HG03342 (cell line): Measurements from ENCODE around the gene CPPED1.

Source experiments
- ATAC-seq: cut with Tn5 transposase; IDR thresholded peaks from one replicate; pipeline ENCODE4 v1.9.1; 2021; ENCODE audit warnings: mild to moderate bottlenecking, moderate library complexity; ENCODE audit not compliant: unreplicated experiment

CPPED1 gene

DNA sequence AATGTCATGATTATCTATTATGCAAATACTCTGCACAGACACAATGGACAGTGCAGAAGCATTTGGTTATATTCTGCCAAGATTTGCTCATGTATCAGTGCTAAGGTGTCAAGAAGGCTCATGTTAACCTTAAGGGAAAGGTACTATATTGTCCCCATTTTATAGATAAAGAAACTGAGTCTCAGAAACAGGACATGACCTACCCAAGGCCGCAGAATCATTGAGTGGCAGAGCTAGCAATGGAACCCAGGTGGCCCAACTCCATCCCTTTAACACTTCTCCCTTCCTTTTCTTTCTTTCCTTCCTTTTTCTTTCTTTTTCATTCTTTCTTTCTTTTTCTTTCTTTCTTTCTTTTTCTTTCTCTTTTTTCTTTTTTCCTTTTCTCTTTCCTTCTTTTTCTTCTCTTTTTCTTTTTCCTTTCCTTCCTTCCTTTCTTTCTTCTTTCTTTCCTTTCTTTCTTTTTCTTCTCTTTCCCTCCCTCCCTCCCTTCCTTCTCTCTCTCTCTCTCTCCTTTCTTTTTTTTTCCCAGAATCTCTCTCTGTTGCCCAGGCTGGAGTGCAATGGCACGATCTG, 149.8 kb downstream of the CPPED1 start:
- no peak for ATAC-seq

DNA sequence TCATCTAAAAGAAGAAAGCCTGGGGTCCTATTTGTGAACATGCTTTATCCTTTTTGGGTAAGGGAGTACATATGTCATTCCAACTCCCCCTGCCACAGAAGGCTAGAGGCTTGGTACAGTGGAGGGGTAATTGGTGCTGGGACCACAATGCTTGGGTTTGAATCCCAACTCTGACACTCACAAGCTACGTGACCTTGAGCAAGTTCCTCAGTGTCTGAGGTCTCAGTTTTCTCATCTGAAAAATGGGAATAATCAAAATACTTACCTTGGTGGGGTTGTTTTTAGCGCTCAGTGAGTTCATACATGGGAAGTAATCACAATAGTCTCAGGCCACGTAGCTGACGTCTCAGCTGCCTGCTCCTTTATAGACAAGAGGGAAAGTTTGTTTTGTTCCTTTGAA, 150.8 kb downstream of the CPPED1 start:
- no peak for ATAC-seq

DNA sequence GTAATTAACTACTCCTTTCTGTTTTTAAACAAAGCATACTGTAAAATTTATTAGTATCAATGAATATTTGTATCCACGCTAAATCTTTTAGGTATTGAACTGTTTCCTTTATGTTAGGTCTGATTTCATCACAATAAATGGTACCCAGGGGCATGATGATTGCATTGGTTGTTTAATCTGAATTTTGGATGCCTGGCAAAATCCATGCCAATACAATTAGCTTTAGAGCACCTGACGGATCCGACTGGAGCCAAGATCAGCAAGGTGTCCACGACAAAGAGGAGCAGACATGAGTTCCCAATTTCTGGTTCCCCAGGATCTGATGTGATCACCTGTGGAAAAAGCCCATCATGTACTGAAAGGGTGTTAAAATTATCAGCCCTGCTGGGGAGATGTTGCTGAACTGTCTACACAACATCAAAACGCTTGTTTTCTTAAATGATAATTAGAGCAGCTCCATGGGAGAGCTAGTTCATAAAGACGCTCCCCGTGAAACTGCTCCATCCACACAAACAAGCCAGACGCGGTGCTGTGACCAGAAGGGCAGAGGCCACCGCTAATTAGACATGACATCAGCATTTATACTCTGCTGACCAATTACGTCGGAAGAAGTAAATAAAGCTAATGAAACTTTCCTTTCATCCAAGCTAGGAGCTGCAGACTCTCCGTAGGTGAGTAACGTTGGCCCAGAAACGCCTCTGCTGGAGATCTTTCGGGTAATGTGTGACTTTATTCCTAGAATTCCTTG, 151.7 kb downstream of the CPPED1 start:
- ATAC-seq: no peak

DNA sequence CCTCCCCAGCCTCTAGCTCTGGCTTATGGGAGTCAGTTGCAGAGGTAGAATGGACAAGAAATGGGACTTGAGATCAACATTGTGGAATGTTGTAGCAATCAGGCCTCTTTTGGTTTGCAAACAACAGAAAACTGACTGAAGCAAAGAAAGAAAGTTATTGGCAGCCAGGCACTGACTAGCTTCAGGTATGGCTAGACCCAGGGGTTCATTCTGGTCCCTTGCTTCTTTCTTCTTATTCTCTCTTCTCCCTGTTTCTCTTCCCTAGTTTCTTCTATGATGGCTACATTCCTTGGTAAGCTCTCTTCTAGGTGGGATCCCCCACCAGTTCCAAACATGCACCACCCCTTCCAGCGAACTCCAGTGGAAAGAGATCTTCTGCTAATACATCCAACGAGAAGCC, 154.3 kb downstream of the CPPED1 start:
- ATAC-seq: no peak

DNA sequence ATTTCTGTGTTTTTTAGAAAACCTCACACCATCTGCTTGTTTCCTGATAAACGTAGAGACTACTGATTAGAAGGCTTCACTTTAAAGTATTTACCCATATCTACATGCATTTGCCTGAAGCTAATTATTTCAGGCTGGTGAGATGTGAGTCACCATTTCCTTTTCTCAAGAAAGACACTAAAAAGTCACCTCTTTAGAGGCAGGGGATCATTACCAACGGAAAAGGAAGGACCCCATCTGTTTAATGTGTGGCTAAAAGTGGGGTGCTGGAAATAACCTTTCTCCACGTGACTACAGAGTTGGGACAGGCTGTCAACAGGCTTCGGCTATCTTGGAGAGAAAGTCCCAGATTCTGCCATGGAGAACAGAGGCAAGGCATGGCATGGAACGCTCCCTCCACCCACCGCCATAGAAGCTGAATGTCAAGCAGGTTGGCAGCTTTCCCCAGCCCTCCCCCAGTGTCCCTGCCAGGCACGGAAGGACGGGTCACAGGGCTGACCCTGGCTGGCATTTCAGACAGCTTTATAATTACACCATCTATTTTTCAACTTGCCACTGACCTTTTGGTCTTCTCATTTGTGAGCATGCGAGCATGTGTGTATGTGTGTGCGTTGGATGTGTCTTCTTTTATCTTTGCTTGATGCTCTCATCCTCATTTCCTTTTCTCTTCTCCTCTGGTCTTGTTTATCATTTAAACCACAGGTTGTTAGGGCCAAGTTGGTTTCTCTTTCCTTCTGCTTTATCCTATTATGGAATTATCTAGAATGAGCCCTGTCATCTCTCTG, 157.0 kb downstream of the CPPED1 start:
- ATAC-seq: no peak

DNA sequence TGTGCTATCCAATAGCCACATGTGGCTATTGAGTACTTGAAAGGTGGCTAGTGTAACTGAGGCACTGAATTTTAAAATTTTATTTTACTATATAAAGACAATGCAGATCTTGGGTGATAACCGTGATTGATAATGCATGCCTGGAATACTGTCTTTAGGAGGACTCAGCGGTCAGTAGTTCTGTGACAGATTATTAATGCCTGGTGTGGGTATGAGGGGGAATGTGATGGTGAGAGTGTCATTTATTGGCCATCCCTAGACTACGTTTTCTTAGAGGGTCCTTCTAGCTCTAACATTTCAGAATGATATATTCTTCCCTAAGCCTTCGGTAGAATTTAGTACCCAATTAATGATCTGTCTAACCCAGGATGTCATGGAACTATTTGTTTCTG, 157.6 kb downstream of the CPPED1 start:
- no peak for ATAC-seq

DNA sequence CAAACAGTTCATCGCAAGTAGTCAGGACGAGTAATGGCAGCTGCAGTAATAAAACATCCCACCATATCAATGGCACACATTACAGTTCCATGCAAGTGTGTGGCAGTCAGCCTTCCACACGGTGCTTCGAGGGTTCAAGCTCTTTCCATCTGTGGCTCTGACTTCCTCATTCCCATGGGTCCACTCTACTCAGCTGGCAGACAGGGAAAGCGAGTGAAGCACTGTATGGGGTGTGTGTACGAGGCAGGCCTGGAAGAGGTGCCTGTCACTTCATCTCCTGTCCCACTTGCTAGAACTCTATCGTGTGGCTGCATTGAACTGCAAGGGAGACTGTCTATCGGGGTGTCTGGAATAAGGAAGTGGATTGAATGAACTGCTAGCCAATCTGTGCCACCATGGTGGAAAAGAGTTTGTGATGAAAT, 160.6 kb downstream of the CPPED1 start:
- no peak for ATAC-seq

DNA sequence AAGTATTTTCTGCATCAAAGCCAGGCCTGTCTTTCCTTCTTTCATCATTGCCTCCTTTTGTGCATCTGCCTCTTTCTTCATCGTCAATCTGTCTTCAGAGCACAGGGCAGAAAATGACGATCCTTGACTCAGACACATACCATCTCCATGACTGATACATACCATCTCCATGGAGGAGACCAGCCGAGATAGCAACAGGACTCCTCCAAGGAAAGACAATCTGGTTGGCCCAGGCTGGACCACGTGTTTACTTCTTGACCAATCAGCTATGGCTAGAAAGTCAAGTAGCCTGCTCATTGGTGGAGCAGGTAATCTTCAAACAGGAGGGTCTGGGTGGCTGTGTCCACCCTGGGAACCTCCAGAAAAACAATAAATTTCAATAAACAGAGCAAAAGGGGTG, 164.6 kb downstream of the CPPED1 start:
- no peak for ATAC-seq

DNA sequence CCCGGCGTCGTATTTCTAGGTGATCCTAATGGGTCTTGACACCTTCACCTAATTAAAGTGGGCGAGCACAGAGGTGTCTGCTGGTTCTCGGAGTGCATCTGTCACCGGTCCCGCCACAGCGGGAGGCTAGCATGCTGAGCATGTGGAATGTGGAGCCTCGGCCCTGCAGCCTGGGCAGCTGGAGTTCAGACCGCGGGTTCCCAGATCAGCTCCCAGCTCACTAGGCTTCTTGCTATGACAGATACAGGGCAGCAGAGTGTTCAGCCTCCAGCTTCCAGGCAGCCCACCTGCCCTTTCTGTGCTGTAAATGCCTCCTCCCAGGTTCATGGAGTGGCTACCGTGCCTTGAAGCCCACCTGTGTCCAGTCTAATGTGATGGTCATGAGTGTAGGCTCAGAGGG, 166.7 kb downstream of the CPPED1 start:
- no peak for ATAC-seq

DNA sequence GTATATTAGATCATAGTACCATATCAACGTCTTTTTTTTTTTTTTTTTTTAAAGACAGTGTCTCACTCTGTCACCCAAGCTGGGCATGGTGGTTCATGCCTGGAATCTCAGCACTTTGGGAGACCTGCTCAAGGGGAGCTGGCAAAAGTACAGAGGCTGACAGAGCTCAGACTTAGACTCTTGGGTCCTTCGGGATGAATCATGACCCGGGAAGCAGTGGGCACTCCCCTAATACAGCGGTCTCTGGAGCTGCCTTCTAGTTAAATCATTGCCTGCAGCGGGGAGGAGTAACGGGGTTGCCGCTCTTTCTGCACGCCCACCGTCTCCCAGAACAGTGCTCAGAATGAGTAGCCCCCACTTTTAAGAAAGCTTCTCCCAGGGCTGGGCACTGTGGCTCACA, 174.4 kb downstream of the CPPED1 start:
- ATAC-seq: no peak

DNA sequence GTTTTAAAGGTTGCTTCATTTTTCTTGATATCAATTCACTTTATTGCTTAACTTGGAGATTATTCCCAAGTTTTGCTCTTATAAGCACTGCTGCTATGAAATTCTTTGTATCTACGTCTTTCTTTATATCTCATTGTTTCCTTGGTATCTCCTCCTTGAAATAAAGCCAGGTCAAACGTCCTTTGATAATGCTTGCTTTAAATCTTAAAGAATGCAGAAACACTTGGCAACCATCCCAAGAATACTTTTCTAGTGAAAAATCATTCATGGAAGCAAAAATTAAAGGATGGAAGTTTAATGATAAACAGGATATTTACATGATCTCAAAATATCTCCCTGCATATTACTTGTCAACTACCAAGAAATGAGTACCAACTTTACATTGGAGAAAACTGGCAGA, 175.2 kb downstream of the CPPED1 start:
- no peak for ATAC-seq

DNA sequence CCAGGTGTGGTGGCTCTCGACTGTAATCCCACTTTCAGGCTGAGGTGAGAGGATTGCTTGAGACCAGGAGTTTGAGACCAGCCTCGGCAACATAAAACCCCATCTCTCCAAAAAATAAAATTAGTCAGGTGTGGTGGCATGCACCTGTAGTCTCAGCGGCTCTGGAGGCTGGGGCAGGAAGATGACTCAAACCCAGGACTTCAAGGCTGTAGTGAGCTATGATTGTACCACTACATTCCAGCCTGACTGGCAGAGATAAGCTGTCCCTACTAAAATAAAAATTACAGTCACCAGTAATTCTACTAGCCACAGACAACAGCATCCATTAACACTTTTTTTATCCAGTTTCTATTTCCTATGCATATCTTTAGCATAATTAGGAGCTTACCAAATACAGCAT, 176.3 kb downstream of the CPPED1 start:
- ATAC-seq: no peak

DNA sequence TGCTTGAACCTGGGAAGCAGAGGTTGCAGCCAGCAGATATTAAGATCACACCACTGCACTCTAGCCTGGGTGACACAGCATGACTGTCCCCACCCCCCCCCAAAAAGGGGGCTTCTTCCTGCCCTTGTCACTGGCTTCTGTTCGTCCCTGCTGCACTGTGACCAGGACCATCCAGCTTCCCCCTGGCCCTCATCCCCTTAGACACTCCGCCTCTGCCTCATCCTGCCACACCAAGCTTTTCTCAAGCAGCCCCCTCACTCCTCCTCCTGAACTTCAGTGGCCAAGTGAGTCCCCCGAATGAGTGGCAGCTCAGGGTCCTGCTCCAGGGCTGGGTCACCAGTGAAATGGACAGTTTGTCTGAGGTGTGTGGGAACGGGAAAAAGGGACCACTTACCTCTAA, 177.3 kb downstream of the CPPED1 start:
- ATAC-seq: no peak

DNA sequence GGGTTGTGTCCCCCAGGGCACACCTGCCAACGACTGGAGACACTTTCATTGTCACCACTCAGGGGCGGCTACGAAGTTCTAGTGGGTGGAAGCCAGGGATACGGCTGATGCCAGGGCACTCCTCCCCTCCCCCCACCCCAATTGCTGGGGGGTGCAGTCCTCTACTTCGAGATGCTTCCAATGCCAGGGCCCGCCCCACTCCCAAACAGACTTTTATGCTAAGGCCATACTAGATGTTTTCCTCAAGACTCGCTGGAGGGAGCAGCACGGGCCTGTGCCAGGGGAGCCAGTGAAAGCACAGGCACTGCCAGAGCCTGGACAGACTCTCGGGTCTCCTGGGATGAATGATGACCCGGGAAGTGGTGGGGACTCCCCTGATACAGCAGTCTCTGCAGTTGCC, 178.0 kb downstream of the CPPED1 start:
- no peak for ATAC-seq

DNA sequence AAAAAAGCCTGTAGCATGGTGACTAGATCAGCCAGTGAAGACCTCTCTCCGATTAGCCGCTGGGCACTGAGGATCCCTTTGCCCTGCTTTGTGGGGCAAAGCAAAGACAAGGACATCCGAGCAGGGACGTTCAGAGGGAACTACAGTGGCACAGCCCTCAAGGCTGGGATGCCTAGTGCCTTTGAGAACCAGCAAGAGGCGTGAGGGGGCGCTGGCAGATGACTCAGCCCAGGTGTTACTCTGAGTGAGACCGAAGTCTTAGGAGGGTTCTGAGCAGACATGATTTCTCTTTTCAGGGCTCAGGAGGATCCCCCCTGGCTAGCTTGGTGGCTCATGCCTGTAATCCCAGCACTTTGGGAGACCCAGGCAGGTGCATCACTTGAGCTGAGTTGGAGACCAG, 178.6 kb downstream of the CPPED1 start:
- no peak for ATAC-seq

DNA sequence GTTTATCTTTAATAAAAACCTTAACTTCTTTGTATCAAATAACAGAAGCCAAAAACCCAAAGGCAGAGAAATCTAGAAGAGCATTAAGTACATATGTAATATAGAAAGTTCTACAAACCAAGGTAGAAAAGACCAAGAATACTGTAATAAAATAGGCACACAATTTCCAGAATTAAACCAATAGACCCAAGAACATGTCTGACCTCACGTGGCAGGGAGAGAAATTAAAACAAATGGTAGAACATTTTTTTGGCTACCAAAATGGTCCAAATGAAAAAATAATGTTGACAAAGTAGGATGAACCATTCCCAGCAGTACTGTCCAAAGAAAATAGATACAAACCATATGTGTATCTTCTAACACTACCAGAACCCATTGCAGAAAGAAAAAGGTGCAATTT, 183.5 kb downstream of the CPPED1 start:
- ATAC-seq: no peak

DNA sequence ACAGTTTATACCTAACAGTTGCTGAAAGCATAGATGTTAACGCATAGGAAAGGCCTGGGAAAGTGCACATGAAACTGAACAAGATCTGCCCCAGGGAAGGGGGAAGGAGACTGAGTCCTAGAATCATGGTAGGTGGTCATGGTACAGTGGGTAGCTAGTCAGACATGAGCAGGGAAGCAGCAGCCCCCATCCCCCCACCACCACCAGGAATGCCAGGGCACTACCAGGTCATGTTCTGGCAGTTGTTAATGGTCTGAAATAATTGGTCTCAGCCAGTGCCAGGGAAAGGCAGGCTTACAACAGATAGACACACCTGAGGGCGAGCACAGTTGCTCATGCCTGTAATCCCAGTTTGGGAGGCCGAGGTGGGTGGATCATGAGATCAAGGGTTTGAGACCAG, 185.2 kb downstream of the CPPED1 start:
- ATAC-seq: no peak

DNA sequence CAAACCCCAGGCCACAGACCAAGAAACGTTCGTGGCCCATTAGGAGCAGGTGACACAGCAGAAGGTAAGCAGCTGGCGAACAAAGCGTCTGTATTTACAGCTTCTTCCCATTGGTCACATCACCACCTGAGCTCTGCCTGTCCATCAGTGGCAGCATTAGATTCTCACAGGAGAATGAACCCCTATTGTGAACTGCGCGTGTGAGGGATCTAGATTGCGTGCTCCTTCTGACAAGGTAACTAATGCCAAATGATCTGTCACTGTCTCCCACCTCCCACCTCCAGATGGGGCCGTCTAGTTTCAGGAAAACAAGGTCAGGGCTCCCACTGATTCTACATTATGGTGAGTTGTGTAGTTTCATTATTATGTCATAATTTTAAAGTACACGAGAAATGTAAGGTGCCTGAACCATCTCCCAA, 186.3 kb downstream of the CPPED1 start:
- no peak for ATAC-seq

DNA sequence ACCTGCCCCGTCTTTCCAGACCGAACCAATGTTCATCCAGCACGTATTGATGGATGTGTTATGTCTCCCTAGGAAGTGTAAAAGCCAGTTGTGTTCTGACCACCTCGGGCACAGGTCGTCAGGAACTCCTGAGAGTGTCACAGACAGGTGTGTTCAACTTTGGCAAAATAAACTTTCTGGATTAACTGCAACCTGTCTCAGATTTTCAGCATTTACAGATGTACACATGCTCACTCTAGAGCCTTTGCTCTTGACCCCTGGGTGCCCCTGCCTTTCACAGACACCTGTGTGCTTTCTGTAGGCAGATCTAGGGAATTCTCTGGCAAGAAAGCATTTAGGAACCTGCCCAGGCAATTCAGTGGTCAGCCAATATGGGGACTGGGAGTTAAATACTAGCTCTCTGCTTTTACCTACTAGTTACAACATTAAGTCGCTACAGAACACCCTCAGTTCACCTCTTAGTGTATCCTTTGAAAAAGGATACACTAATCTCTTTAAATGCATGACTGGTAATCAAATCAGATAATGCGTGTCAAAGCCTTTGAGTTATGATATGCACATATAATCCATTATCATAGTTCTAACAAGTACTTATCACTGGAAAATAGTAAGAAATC, 188.9 kb downstream of the CPPED1 start:
- no peak for ATAC-seq

DNA sequence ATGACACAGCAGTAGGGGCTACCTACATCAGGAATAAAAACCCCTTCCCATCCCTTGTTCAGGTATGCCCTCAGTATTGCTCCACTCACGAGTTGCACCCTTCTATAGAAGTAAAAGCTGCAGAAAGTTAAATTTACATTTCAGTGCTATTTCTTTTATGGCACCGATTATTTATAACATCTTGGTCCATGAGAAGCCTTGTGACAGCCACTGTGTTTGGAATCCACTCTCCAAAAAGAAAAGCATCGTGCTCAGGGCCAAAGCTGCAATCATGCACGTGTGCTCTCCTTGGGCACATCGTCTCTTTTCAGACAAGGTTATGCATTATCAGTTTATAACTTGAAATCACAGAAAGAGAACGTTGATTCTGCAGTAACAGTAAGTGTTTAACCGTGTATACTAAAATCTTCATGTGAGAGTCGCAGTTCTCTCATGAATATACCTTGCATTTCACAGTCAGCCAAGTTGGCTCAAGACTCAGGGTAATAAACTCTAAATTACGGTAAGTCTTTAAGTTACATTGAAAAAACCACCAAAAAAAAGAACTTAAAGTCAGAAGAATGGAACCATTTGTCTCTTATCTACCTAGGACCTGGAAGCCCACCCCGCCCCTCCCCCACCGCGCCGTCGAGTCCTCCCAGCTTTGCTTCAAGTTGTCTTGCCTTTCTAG, 189.6 kb downstream of the CPPED1 start:
- no peak for ATAC-seq
